Astrocyte (in vitro differentiated cells and primary cell): ENCODE data around the gene MYO1C. TPM values are rescaled to one million over a fixed set of nuclear protein-coding genes. Genes with fewer than 3 reads are reported as not detected.

Source experiments
- DNase-seq: peaks from one replicate; pipeline ENCODE4 v3.0.0-alpha.2; 2010; ENCODE audit warnings: low read depth
- FAIRE-seq: peaks from 2 replicates; lab custom pipeline; 2011; peaks lifted over from hg19 to GRCh38; lab: Jason Lieb, UNC
- H2AFZ ChIP-seq: 2 replicates; pipeline ENCODE4 v1.6.0; 2012; ENCODE audit warnings: low read depth, low read length, inconsistent platforms
- H3K27ac ChIP-seq: 2 replicates; pipeline ENCODE4 v1.5.1; 2011; ENCODE audit warnings: low read depth, low read length, inconsistent platforms
- H3K27me3 ChIP-seq: 2 replicates; pipeline ENCODE4 v1.6.0; 2011; ENCODE audit warnings: low read length, inconsistent platforms; ENCODE audit not compliant: insufficient read depth
- H3K36me3 ChIP-seq: 2 replicates; pipeline ENCODE4 v1.5.1; 2011; ENCODE audit warnings: low read length, inconsistent platforms; ENCODE audit not compliant: insufficient read depth
- H3K4me1 ChIP-seq: 2 replicates; pipeline ENCODE4 v1.5.1; 2011; ENCODE audit warnings: low read length, inconsistent platforms; ENCODE audit not compliant: insufficient read depth
- H3K4me2 ChIP-seq: 2 replicates; pipeline ENCODE4 v1.6.0; 2012; ENCODE audit warnings: low read length, inconsistent platforms
- H3K4me3 ChIP-seq: 2 replicates; pipeline ENCODE4 v1.5.1; 2011; ENCODE audit warnings: low read depth, mild to moderate bottlenecking, low read length, inconsistent platforms; ENCODE audit not compliant: insufficient read depth
- H3K79me2 ChIP-seq: 2 replicates; pipeline ENCODE4 v1.6.0; 2012; ENCODE audit warnings: mild to moderate bottlenecking, low read length, inconsistent platforms; ENCODE audit not compliant: insufficient read depth
- H3K9ac ChIP-seq: 2 replicates; pipeline ENCODE4 v1.6.0; 2012; ENCODE audit warnings: mild to moderate bottlenecking, low read length, inconsistent platforms
- H3K9me3 ChIP-seq: 2 replicates; pipeline ENCODE4 v1.5.1; 2012; ENCODE audit warnings: low read depth, mild to moderate bottlenecking, low read length, inconsistent platforms; ENCODE audit not compliant: insufficient read depth
- H4K20me1 ChIP-seq: 2 replicates; pipeline ENCODE4 v1.6.0; 2012; ENCODE audit warnings: low read length, inconsistent platforms; ENCODE audit not compliant: insufficient read depth
- H3K27ac Mint-ChIP-seq: one replicate; pipeline ENCODE4 v1.8.0; 2021; ENCODE audit warnings: mild to moderate bottlenecking, mixed read lengths; ENCODE audit not compliant: unreplicated experiment
- H3K27me3 Mint-ChIP-seq: one replicate; pipeline ENCODE4 v1.8.0; 2021; ENCODE audit warnings: low read depth, mixed read lengths; ENCODE audit not compliant: unreplicated experiment
- H3K36me3 Mint-ChIP-seq: one replicate; pipeline ENCODE4 v1.8.0; 2021; ENCODE audit warnings: low read depth, mixed read lengths; ENCODE audit not compliant: unreplicated experiment
- H3K4me1 Mint-ChIP-seq: one replicate; pipeline ENCODE4 v1.8.0; 2021; ENCODE audit warnings: low read depth, mixed read lengths; ENCODE audit not compliant: unreplicated experiment
- H3K4me3 Mint-ChIP-seq: one replicate; pipeline ENCODE4 v1.8.0; 2021; ENCODE audit warnings: mild to moderate bottlenecking, moderate library complexity, mixed read lengths; ENCODE audit not compliant: unreplicated experiment
- H3K9me3 Mint-ChIP-seq: one replicate; pipeline ENCODE4 v1.8.0; 2021; ENCODE audit warnings: mild to moderate bottlenecking, mixed read lengths; ENCODE audit not compliant: unreplicated experiment
- CTCF ChIP-seq: IDR thresholded peaks from 2 replicates; pipeline ENCODE4 v1.5.1; 2011; ENCODE audit warnings: low read depth, mild to moderate bottlenecking, inconsistent platforms, low read length, moderate library complexity; ENCODE audit not compliant: insufficient read depth
- EZH2 ChIP-seq: IDR thresholded peaks from 2 replicates; pipeline ENCODE4 v1.6.1; 2012; ENCODE audit warnings: mild to moderate bottlenecking, low read length, inconsistent platforms; ENCODE audit not compliant: insufficient read depth
- total RNA-seq: library from RNA; stranded (reverse); gene quantifications from 2 replicates; pipeline ENCODE4 v1.2.1, GENCODE V29; 2021

Gene MYO1C
- total RNA-seq, 1 donor from 2014 or later = 132 TPM

DNA sequence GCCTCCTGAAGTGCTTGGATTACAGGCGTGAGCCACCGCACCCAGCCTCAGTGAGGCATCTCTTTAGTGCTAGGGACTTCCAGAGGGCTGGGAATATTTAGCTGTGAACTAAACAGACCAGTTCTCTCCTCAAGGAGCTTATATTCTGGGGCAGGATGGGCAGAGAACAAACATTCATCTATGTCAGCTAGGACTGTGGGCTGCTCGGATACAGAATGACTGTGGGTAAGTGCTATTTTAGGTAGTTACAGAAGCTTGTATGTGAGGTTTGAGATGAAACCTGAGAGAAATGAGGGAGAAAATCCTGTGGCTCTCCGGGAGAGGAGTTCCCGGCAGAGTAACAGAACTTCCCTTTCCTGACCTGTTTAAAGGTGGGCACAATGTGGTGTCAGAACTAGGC lies 30.1 kb upstream of the MYO1C start:
- H4K20me1 ChIP-seq = no peaks in the 10 kb centered on the region
- DNase-seq (no peak), FAIRE-seq (no peak)
- peaks cover 3% of the 10 kb centered on the region for H3K79me2 ChIP-seq
- no peak overlapping the region for H2AFZ ChIP-seq
- H3K36me3 ChIP-seq = peaks cover 9% of the 10 kb centered on the region
- H3K4me3 ChIP-seq = no peak overlapping the region
- no peaks in the 10 kb centered on the region for H3K9me3 ChIP-seq
- peaks cover 9% of the 10 kb centered on the region for H3K4me1 Mint-ChIP-seq
- no peaks in the 10 kb centered on the region for H3K27me3 ChIP-seq
- no peaks in the 10 kb centered on the region for H3K9me3 Mint-ChIP-seq
- TF ChIP-seq CTCF (no peak), EZH2 (no peak)
- H3K4me2 ChIP-seq = no peak overlapping the region
- H3K4me1 ChIP-seq = peaks cover 1% of the 10 kb centered on the region
- H3K27ac ChIP-seq = no peak overlapping the region
- no peaks in the 10 kb centered on the region for H3K27me3 Mint-ChIP-seq
- H3K9ac ChIP-seq = no peak overlapping the region
- no peak overlapping the region for H3K27ac Mint-ChIP-seq
- peak overlapping the region; percentile 14 for H3K4me3 Mint-ChIP-seq
- peaks cover 11% of the 10 kb centered on the region for H3K36me3 Mint-ChIP-seq

GRCh38 chr17:1521086-1521640 lies 28.7 kb upstream of the MYO1C start:
- Mint-ChIP-seq H3K4me3 (no peak overlapping the region), H3K4me1 (peaks cover 9% of the 10 kb centered on the region), H3K36me3 (peaks cover 13% of the 10 kb centered on the region), H3K27me3 (no peaks in the 10 kb centered on the region), H3K9me3 (no peaks in the 10 kb centered on the region), H3K27ac (peak overlapping the region; percentile 53)
- TF ChIP-seq CTCF = no peak
- TF ChIP-seq EZH2 = no peak
- no peak overlapping the region for H3K27ac ChIP-seq
- H3K36me3 ChIP-seq = peaks cover 2% of the 10 kb centered on the region
- peaks cover 12% of the 10 kb centered on the region for H3K79me2 ChIP-seq
- H4K20me1 ChIP-seq = no peaks in the 10 kb centered on the region
- no peak for FAIRE-seq
- no peak overlapping the region for H2AFZ ChIP-seq
- H3K27me3 ChIP-seq = no peaks in the 10 kb centered on the region
- no peak overlapping the region for H3K4me2 ChIP-seq
- no peaks in the 10 kb centered on the region for H3K9me3 ChIP-seq
- no peak overlapping the region for H3K4me3 ChIP-seq
- peaks cover 3% of the 10 kb centered on the region for H3K4me1 ChIP-seq
- no peak for DNase-seq
- no peak overlapping the region for H3K9ac ChIP-seq

DNA sequence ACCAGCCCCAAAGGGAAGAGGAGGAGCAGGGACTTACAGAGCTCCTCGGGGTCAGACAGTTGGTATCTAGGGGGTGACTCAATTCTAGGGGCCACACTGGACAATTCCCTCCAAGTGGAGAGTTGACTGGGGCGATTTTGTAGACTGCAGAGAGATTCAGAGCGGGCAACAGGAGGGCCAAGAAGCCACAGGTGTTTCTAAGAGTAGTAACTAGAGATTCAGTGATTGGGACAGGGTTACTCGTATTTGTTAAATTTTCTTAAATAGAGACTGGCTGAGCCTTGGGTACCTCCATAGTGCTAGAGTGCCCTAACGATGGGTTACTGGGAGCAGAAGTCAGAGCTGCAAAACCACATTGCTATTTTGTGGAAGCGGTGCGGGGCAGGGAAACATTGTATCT lies 27.2 kb upstream of the MYO1C start:
- TF ChIP-seq EZH2 (no peak), CTCF (no peak)
- Histone ChIP-seq H3K27ac (no peak overlapping the region), H3K4me2 (no peak overlapping the region), H3K4me3 (no peak overlapping the region), H3K27me3 (no peaks in the 10 kb centered on the region), H3K9ac (no peak overlapping the region), H3K9me3 (no peaks in the 10 kb centered on the region), H4K20me1 (peaks cover 8% of the 10 kb centered on the region), H3K36me3 (peaks cover 2% of the 10 kb centered on the region), H3K4me1 (peaks cover 14% of the 10 kb centered on the region), H2AFZ (no peak overlapping the region), H3K79me2 (peaks cover 16% of the 10 kb centered on the region)
- DNase-seq (no peak), FAIRE-seq (no peak)
- Mint-ChIP-seq H3K9me3 (no peaks in the 10 kb centered on the region), H3K27ac (no peak overlapping the region), H3K36me3 (peaks cover 9% of the 10 kb centered on the region), H3K4me1 (peaks cover 12% of the 10 kb centered on the region), H3K27me3 (no peaks in the 10 kb centered on the region), H3K4me3 (no peak overlapping the region)
